NCI-H1694 treated with DMSO at 0.1 percent for 48 hours (cell line): ENCODE data around the gene HSPBP1.

Experiments used
- DNase-seq: peaks from one replicate; lab custom pipeline; 2025; lab: John Stamatoyannopoulos, UW

Gene HSPBP1

DNA sequence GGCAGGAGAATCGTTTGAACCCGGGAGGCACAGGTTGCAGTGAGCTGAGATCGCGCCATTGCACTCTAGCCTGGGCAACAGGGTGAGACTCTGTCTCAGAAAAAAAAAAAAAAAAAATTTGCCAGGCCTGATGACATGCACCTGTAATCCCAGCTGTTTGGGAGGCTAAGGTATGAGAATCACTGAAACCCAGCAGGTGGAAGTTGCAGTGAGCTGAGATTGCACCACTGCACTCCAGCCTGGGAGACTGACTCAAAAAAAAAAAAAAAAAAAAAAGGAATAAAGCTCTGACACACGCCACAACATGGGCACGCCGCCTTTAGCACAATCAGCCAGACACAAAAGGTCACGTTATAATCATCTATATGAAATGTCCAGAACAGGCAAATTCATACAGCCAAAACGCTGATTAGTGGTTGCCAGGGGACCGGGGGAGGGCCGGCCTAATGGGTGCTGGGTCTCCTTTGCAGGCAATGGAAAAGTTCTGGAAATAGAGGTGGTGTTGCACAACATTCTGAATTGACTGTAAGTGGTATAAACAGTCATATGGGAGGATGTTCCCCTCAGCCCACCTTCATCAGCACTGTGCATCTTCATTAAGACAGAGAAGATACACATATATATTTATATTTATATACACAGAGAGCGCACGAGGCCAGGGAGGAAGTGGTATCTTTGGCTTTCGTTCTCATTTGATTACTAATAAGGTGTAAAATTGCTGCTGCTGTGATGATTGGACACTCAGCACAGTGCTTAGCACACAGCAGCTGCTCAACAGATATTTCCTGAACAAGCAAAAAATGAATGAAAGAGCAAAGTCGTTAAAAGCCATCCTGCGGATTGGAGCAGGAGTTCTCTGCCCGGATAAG, 3.8 kb downstream of the HSPBP1 start:
- no peak for DNase-seq

DNA sequence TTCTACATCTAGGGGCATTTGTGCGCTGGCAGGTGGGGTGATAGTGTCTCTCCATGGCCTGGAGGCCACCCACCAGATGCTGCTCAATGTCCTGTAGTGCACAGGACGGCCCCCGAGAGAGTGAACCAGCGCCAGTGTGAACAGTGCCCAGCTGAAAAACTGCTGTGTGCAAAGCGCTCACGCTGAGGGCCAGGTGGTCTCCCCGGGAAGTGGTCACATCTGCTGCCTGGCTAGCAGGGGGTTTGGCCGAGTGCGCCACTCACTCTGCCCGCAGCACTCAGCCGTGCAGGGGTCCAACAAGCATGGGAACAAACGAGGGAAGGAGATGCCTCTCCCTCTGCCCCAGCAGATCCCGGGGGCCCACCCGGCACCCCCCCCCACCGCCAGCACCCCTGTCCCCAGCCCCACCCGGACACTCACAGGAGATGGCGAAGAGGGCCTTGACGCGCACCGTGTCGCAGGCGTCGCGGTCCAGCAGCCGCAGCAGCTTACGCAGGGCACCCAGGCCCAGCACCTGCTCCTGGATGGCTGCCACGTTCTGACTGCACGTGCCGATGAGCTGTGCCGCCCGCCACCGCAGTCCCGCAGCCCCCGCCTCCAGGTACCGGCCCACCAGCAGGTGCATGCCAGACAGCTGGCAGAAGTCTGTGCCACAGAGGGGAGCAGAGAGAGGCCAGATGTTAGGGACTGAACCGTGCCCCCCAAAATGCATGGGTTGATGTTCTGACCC, 5.8 kb downstream of the HSPBP1 start:
- DNase-seq = no peak

DNA sequence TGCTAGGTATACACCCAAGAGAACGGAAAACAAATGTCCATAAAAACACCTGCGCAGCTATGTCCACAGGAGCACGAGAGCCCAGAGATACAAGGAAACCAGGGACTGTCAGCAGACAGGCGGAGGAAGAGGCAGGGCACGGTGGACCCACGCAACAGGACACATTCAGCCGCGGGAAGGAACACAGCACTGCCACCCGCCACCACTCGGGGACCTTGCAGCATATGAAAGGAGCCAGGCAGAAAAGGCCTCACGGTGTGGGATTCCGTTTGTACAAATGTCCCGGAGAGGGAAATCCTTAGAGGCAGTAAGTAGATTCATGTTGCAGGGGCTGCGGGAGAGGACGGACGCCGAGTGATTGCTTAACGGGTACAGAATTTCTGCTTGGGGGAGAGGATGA, 7.8 kb downstream of the HSPBP1 start:
- no peak for DNase-seq

GRCh38 chr19:55270172-55270942, 9.6 kb downstream of the HSPBP1 start:
- no peak for DNase-seq

DNA sequence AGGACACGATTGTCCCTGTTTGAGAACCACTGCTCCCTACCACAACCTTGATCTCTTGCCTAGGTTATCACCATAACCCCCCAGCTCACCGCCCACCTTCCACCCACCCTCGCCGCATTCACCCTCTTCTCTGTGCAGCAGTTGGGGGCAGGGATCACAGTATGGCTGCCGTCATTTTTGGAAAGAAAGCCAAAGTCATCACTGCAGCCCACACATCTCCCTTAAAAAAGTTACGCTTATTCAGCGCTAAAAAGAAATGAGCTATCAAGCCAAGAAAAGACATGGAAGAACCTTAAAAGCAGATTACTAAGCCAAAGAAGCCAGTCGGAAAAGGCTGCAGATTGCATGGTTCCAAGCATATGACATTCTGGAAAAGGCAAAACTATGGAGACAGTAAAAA, 10.6 kb downstream of the HSPBP1 start:
- DNase-seq = no peak

- DNase-seq = no peak
Measured at GRCh38 chr19:55266840-55267239, 13.1 kb downstream of the HSPBP1 start.

DNA sequence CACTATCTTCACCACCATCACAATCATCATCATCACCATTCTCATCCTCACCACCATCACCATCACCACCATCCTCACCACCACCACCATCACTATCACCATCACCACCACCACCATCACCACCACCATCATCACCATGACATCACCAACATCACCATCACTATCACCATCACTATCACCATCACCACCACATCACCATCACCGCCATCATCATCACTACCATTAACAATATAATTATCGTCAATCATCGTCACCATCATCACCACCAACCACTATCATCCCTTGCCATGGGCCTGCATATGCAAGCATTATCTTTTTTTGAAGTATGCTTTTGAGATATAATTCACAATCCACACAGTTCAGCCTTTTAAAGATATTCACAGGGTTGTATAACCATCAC, 13.5 kb downstream of the HSPBP1 start:
- DNase-seq = no peak

DNA sequence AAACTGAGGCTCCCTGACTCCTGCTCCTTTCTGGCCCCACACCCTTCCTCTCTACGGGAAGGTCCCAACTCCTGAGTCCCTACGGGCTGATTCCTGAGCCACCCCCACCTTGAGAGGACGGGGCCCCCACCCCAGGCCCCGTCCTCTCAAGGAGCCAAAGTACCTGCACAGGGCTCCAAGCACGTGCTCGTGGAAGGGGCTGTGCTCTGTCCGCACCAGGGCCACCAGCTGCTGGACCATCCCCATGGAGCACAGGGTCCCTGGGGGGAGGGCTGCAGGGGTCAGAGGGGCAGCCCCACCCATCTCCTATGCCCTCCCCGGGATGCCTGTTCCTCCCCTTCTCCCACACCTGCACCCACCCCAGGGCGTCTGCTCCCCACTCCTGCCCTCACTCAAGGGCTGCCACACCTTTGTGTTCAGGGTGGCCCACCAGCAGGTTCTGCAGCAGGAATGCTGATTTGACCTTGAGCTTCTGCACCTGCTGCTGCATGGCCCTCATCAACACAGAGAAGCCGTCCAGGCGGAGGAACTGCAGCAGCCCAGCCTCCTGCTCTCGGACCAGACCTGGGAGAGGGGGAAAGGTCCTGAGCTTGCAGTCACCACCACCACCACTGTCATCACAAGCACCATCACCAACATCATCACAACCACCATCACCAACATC, 14.1 kb downstream of the HSPBP1 start:
- no peak for DNase-seq

- DNase-seq = no peak
Measured at GRCh38 chr19:55265173-55265572, 14.7 kb downstream of the HSPBP1 start.

DNA sequence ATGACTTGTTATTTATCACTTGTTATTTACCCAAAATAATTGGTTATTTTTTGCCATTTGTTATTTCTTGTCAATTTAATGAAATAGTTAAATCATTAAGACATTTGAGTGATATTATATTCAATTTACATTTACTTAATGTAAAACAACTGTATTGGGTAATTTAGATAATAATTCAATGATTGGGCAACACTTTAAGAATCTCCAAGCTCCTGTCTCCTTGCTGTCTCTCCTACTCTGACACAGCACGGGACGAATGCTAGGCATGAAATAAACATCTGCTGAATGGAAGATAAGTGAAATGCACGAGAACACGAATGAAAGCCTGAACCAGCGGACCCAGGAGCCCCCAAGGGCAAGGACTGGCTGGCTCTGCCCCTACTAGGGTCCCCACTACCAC, 15.4 kb downstream of the HSPBP1 start:
- DNase-seq = no peak

- DNase-seq = no peak
Measured at GRCh38 chr19:55262359-55262758, 17.6 kb downstream of the HSPBP1 start.

- no peak for DNase-seq
Measured at GRCh38 chr19:55261671-55262126, 18.2 kb downstream of the HSPBP1 start.

- no peak for DNase-seq
Measured at GRCh38 chr19:55259540-55260210, 20.2 kb downstream of the HSPBP1 start.

DNA sequence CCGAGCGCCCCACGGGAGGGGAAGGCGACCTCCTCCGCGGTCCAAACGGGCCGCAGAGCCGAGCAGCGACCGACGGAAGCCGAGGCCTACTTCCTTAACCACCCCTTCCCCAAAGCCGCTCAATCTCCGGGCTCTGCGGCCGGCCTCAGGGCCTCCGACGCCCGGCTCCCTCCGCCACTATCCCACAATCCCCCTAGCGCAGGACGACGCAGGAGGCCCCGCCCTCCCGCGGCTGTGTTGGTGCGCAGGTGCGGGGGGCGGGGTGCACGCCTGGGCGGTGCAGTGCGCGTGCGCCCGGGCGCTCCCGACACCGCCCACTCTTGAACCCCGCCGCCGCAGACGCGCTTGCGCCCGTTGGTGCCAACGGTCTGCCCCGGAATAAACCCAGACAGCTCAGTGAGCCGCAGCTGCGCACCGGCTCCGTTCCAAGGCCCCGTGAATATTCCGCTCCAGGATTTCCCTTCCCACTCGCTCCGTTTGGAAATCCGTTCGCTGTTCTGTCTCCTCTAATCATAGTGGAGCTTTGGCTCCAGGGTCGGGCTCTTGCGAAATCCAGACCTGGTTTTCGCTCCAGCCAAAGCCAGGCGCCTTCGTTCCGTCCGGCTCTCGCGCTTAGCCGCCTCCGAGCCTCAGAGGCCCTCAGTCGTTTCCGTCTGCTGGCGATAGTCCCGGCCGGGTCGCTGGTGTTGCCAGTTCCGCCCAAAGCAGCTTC, 20.9 kb downstream of the HSPBP1 start, which contains the start of gene PPP6R1:
Gene PPP6R1 (minus strand): TSS at position 190 of the 712 bp plus-strand sequence. CDS start 11,914 bp downstream, outside the sequence.
- peak; percentile 99 for DNase-seq

DNA sequence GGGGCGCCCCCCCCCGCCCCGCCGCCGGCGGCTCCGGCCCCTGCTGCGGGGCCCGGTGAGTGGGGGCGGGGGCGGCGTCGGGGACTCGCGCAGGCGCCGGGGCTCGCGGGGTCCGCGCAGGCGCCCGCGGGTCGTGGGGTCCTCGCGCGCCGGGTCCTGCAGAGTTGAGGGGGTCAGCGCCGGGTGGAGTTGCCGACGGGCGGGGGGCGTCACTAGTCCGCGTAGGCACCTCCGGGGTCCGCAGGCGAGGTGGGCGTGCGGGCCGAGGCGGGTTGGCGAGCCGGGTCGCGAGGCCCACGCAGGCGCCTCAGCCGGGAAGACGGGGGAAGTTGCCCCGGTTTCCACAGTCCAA, 21.5 kb downstream of the HSPBP1 start:
- DNase-seq = no peak

DNA sequence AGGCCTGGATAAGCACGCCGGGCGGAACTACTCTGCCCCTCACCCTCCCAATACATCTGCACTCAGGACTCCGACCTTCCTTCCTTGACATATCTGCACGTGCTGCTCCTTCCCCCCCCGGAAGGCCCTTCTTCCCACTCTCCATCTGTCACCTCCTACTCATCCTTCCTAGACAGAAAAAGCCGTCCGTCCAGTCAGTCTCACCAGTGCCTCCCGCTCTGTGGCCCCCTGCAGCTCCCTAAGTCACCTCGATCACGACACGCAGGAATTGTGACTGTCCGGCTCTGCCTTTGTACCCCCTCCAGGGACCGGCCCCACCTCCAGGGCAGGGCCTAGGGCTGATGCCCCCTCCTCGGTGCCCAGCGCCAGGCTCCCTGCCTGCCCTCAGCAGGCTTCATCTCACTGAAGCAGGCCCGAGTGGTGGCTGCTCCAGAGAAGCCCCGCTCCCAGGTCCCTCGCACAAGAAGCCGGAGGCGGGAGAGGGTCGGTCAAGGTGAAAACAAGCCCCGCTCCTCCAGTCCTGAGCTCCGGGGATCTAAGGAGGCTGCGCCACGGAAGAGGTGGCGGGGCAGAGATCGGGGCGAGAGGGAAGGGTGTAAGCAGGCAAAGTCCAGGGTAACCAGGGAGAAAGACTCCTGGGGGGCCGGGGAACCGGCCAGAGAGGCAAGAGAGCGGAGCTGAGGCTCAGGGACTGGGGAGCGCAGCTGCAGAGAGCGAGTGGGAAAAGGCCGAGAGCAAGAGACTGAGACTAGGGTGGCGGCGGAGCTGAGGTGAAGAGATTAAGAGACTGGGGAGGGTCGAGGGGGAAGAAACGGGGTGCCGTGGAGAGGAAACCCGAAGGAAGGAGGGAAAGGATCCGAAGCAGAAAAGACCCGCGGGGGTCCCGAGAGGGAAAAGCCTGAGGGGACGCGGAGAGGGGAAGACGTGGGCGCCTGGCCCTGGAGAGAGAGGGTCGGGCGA, 22.2 kb downstream of the HSPBP1 start:
- no peak for DNase-seq

DNA sequence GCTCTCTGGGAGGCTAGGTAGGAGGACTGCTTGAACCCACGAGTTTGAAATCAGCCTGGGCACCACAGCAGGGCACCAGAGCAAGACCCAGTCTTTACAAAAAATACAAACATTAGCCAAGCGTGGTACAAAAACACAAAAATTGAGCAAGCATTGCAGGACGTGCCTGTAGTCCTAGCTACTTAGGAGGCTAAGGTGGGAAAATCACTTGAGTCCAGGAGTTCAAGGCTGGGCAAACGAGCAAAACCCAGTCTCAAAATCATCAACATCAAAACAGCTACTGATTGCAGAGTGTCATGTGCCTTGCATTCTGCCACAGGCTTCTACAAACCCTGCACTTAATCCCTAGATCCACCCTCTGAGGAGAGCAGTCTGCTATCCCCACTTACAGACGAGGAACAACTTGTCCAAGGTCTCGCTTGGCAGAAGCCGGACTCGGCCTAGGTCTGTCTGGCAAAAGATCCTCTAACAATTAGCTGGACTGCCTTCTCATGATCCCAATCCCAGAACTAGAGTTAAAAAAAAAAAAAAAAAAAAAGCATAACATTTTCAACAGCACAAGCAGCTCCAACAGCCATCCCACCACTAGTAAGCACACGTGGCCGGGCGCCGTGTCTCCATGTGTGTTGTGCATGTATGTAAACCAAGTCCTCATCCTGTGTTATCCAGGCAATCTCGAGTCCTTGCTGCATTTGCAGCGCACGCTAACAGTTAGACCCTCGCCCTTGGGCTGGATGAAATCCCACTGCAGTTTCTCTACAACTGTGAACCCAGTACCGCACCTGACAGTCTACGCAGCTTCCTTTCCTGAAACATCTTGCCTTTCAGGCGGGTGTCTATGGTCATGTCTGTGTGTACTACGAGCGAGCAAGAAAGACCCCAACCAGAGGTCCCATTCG, 23.1 kb downstream of the HSPBP1 start:
- no peak for DNase-seq

DNA sequence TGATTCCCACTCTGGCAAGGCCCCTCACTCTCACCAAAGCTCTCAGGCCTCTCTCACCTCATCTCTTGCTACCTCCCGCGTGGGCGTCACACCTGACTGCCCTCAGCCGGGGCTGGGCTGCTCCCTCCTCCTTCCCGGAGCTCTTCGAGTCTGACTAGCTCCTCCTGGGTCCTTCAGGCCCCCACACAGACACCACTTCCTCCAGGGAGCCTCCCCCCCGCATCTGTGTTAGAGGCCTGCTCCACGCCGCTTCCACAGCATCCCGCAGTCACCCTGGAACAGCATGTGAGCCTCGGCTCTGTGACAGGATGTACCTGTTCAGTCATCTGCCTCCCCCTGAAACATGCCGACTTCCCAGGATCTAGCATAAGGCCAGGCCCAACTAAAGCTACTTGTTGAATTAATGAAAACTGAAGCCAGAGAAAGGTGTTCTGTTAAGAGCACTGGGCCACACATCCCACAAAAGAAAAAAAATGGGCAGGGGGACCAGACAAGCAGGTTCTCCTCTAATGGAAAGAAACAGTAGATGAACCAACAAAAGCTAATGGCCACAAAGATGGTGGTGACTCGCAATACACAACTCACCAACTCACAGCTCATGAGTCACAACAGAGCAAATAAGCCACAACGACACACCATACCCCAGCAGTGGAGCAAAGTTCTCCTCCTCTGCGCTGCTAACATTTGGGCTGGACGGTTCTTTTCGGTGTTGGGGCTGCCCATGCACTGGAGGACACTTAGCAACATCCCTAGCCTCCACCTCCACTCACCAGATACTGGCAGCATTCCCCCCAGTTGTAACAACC, 24.1 kb downstream of the HSPBP1 start:
- no peak for DNase-seq
